Naive thymus-derived CD8-positive, alpha-beta T cell (primary cell): Measurements from ENCODE around the gene SUSD6. TPM values are rescaled to one million over a fixed set of nuclear protein-coding genes. Genes with fewer than 3 reads are reported as not detected.

Source experiments
- ATAC-seq, 2 donors: fragments of 150-1000 bp; cut with Tn5 transposase in 1 of 2; sonication (Bioruptor Pico), chemical (Tn5 transposase) in 1 of 2; 1 replicate in 1 of 2; 2 replicates in 1 of 2; pipeline ENCODE4 v1.10.0; 2021; ENCODE audit warnings: mild to moderate bottlenecking in 2 of 2, moderate library complexity in 2 of 2
- POLR2A ChIA-PET: fragments of 350-600 bp; sonication (Branson Sonifier 250); formaldehyde crosslinking; loops from one replicate; lab custom pipeline; 2021; ENCODE audit warnings: antibody characterized with exemption; lab: Charles Lee
- DNase-seq, 10 donors: peaks; one replicate each; pipeline versions ENCODE4 v3.0.0 to v3.0.0-alpha.2; 2020 to 2022
- H3K27ac Mint-ChIP-seq, 10 donors: one replicate each; pipeline ENCODE4 v1.8.0; 2020 to 2022; ENCODE audit warnings: mild to moderate bottlenecking in 10 of 10, mixed read lengths in 10 of 10, moderate library complexity in 4 of 10, inconsistent platforms in 1 of 10
- H3K27me3 Mint-ChIP-seq, 5 donors: one replicate each; pipeline ENCODE4 v1.8.0; 2021 to 2022; ENCODE audit warnings: mixed read lengths in 5 of 5
- H3K36me3 Mint-ChIP-seq, 3 donors: one replicate each; pipeline ENCODE4 v1.8.0; 2020 to 2022; ENCODE audit warnings: mixed read lengths in 3 of 3, mild to moderate bottlenecking in 2 of 3, inconsistent platforms in 1 of 3
- H3K4me1 Mint-ChIP-seq, 4 donors: one replicate each; pipeline ENCODE4 v1.8.0; 2021 to 2022; ENCODE audit warnings: mixed read lengths in 4 of 4
- H3K4me3 Mint-ChIP-seq, 10 donors: one replicate each; pipeline ENCODE4 v1.8.0; 2020 to 2022; ENCODE audit warnings: mild to moderate bottlenecking in 10 of 10, mixed read lengths in 10 of 10, moderate library complexity in 6 of 10, inconsistent platforms in 1 of 10
- H3K9me3 Mint-ChIP-seq, 9 donors: one replicate each; pipeline ENCODE4 v1.8.0; 2020 to 2022; ENCODE audit warnings: mixed read lengths in 9 of 9, mild to moderate bottlenecking in 3 of 9, inconsistent platforms in 1 of 9, moderate library complexity in 1 of 9
- polyA plus RNA-seq, 3 donors: library from polyadenylated mRNA; unstranded; fragments of 300-500 nt; fragmentation: Illumina TruSeq; gene quantifications; one replicate each; pipeline ENCODE4 v1.2.3, GENCODE V29; 2021
- total RNA-seq, 8 experiments: library from RNA in 2 of 8; stranded (reverse) in 2 of 8; gene quantifications; one replicate each; pipeline ENCODE4 v1.2.3 and lab custom pipeline; 2021 to 2026

The SUSD6 gene
- total and polyA plus RNA-seq, 5 experiments from 2014 or later = 4.5 to 38.8 (median 6.8) TPM

DNA sequence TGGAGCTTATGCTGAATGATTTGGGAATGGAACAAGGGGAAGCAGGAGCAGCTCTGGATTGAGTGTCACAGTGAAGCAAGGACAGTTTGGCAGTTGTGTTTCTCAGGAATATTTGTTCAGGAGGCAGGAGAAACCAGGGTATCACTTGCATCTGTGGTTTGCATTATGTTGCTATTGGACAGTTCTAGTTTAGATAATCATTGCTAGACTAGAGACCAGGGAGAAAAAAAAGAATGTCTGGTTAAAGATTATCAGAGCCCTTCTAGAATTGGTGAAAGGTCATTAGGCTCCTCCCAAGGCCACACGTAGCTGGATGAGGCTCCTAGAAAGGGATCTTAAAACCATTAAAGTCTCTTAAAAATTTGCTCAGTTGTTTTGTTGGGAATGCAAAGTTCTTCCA lies 138.6 kb downstream of the SUSD6 start:
- POLR2A ChIA-PET = interaction anchor here (2.1 kb wide), 1 partner anchor 17 kb away, joined by 12 read pairs; the partner anchor contains the start of gene SRSF5
- no peak for DNase-seq
- Mint-ChIP-seq H3K9me3 (no peaks in the 10 kb centered on the region), H3K27me3 (peaks cover 0 to 3% (median 0%) of the 10 kb centered on the region in 5 donors), H3K4me3 (no peak overlapping the region), H3K27ac (no peak overlapping the region), H3K36me3 (no peaks in the 10 kb centered on the region), H3K4me1 (peaks cover 4 to 14% (median 10%) of the 10 kb centered on the region in 4 donors)
- no peak for ATAC-seq

DNA sequence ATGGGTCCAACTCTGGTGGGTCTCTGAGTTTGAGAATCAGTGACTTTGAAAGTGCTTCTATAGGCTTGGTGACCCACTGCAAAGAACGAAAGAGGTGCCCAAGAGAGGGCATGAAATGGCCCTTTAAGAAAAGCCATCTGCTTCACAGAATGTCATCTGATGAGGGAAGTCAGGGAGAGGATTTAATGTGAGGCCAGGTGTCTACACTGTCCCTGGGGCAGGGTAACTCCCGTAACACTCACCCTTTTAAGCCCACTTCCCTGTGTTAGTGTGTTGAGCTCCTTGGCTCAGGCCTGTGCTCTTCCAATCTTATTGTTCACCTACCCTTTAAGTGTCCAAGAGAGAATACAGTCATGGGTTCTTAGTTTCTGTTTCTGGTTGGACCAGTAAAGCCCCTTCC lies 139.1 kb downstream of the SUSD6 start:
- Mint-ChIP-seq H3K4me3 (no peak overlapping the region), H3K9me3 (no peaks in the 10 kb centered on the region), H3K4me1 (peaks cover 6 to 19% (median 15%) of the 10 kb centered on the region in 4 donors), H3K27ac (no peak overlapping the region), H3K27me3 (peaks cover 0 to 3% (median 0%) of the 10 kb centered on the region in 5 donors), H3K36me3 (no peaks in the 10 kb centered on the region)
- no peak for DNase-seq
- ATAC-seq = no peak
- POLR2A ChIA-PET = interaction anchor here (2.1 kb wide), 1 partner anchor 17 kb away, joined by 12 read pairs; the partner anchor contains the start of gene SRSF5

DNA sequence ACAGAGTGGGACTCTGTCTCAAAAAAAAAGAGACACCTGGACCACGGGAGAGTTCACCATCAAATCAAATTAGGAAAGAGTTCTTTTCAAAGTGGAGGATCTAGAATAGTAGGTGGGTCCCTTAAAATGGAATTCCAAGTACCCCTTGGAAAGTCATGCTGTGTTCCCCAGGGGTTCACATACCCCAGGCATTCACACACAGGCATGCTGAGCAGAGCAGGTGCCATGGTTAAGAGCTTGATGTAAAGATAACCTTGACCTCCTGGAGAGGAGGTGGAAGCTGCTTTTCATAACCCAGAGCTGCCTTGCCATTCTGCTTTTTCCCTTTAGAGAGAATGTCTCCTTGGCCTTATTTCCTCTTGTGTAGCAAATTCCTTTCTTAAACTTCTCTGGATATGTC lies 141.4 kb downstream of the SUSD6 start:
- POLR2A ChIA-PET = interaction anchor here (0.7 to 4.7 kb wide), 2 partner anchors 14 to 171 kb away, joined by 3 to 50 read pairs; partner anchors contain the start of gene SRSF5
- Mint-ChIP-seq H3K4me1 (peaks cover 8 to 20% (median 12%) of the 10 kb centered on the region in 4 donors), H3K27me3 (peaks cover 0 to 3% (median 0%) of the 10 kb centered on the region in 5 donors), H3K36me3 (no peaks in the 10 kb centered on the region), H3K27ac (no peak overlapping the region), H3K4me3 (no peak overlapping the region), H3K9me3 (no peaks in the 10 kb centered on the region)
- no peak for ATAC-seq
- no peak for DNase-seq

DNA sequence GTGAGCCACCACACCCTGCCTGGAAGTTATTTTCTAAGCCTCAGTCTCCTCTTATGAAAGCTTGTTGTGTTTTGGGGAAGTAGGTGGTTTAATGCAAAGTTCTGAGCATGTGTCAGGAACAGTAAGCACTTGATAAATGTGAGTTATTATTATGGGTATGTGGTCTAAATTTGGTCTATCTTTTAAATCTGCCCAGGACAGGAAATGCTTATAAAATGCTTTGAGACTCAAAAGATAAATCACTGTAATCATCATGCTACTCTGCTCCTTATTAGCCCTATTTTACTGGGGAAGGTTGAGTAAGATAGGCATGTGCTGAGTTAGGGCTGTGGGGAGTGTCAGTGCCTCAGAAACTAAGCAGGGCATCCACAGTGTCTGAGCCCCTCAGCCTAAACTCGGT lies 142.5 kb downstream of the SUSD6 start:
- POLR2A ChIA-PET = interaction anchor here (0.7 to 4.7 kb wide), 3 partner anchors 13 to 1841 kb away, joined by 5 to 50 read pairs (median 5); partner anchors contain the start of gene SRSF5
- no peak for ATAC-seq
- H3K27ac Mint-ChIP-seq = peak overlapping the region in 1 of 10 donors; percentile 29

DNA sequence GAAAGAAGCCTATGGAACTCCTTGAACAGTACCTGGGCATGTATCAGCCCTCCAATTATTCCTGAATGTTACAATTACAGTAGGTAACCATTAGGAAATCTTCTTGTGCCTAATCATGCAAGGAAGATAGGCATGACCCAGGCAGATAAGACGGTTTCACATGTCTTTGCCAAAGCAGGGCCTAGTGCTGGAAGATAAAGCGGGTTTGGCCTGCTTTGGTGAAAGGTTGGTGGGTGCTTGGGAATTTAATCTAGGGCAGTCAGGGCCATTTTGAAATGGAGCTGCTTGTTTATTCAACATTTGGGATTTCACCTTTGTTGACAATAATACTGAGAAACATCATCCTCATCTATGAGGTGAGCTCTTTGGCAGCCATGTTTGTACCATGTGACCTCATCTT lies 143.1 kb downstream of the SUSD6 start:
- POLR2A ChIA-PET = interaction anchor here (4.7 kb wide), 1 partner anchor 13 kb away, joined by 50 read pairs; the partner anchor contains the start of gene SRSF5
- ATAC-seq = no peak
- H3K4me3 Mint-ChIP-seq = no peak overlapping the region
- no peaks in the 10 kb centered on the region for H3K9me3 Mint-ChIP-seq
- no peak for DNase-seq
- H3K27ac Mint-ChIP-seq = peak overlapping the region in 4 of 10 donors; percentile 12 to 67 (median 54)
- H3K4me1 Mint-ChIP-seq = peaks cover 8 to 20% (median 12%) of the 10 kb centered on the region in 4 donors
- no peaks in the 10 kb centered on the region for H3K36me3 Mint-ChIP-seq
- peaks cover 0 to 3% (median 0%) of the 10 kb centered on the region in 5 donors for H3K27me3 Mint-ChIP-seq

More for the DNA sequence above, 142.5 kb downstream of the SUSD6 start:
- DNase-seq = no peak
- H3K4me1 Mint-ChIP-seq = peaks cover 8 to 20% (median 12%) of the 10 kb centered on the region in 4 donors
- peaks cover 0 to 3% (median 0%) of the 10 kb centered on the region in 5 donors for H3K27me3 Mint-ChIP-seq
- no peak overlapping the region for H3K4me3 Mint-ChIP-seq
- no peaks in the 10 kb centered on the region for H3K36me3 Mint-ChIP-seq
- H3K9me3 Mint-ChIP-seq = no peaks in the 10 kb centered on the region

DNA sequence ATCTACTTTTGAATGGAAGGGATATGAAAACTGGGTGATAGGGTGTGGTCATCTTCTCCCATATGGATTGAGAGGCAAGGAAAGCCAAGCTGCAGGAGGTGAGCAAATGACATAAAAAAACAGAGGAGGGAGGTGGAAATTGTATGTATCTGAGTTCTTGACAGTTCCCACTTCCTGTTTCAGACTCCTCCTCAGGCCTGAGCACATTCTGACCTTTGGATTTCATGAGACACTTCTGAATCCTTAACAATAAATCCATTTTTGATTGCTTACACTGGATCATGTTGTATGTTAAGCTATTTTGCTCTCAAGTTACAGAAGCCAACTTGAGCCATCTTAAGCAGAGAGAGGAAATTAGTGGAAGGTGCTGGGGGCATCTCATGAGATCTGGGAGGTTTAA lies 143.9 kb downstream of the SUSD6 start:
- POLR2A ChIA-PET = interaction anchor here (1.0 to 4.7 kb wide), 2 partner anchors 12 to 143 kb away, joined by 3 to 50 read pairs; partner anchors contain the start of gene SRSF5
- ATAC-seq = peak in 1 of 2 donors; percentile 14
- Mint-ChIP-seq H3K36me3 (no peaks in the 10 kb centered on the region), H3K4me3 (peak overlapping the region in 3 of 10 donors; percentile 7 to 58 (median 20)), H3K27me3 (peaks cover 0 to 3% (median 0%) of the 10 kb centered on the region in 5 donors), H3K4me1 (peaks cover 8 to 20% (median 12%) of the 10 kb centered on the region in 4 donors), H3K27ac (peak overlapping the region in 9 of 10 donors; percentile 15 to 86 (median 57)), H3K9me3 (no peaks in the 10 kb centered on the region)
- no peak for DNase-seq

DNA sequence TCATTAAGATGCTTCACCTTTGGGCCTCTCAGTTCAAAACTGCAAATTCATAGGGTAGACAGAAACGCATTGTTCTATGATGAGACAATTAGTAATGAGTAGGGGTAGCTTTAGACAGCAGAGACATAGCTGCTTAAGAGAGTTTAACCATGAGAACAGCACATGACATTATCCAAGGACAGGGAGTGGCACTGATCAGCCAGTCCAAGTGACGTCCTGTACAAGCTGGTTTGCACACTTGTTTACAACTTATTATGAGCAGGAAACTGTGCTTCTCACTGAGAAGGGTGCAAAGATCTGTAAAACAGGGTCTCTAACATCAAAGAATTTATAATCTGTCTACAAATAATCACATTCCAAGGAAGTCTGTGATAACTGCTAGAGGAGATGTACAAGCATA lies 144.4 kb downstream of the SUSD6 start:
- Mint-ChIP-seq H3K27ac (peak overlapping the region in 8 of 10 donors; percentile 15 to 86 (median 69)), H3K36me3 (no peaks in the 10 kb centered on the region), H3K4me3 (peak overlapping the region in 4 of 10 donors; percentile 7 to 58 (median 30)), H3K9me3 (no peaks in the 10 kb centered on the region), H3K4me1 (peaks cover 8 to 20% (median 12%) of the 10 kb centered on the region in 4 donors), H3K27me3 (peaks cover 0 to 3% (median 0%) of the 10 kb centered on the region in 5 donors)
- ATAC-seq (peak; percentile 53 to 67), DNase-seq (peak in 1 of 10 donors; percentile 16)
- POLR2A ChIA-PET = interaction anchor here (1.0 to 4.7 kb wide), 2 partner anchors 11 to 144 kb away, joined by 3 to 50 read pairs; partner anchors contain the start of gene SRSF5

DNA sequence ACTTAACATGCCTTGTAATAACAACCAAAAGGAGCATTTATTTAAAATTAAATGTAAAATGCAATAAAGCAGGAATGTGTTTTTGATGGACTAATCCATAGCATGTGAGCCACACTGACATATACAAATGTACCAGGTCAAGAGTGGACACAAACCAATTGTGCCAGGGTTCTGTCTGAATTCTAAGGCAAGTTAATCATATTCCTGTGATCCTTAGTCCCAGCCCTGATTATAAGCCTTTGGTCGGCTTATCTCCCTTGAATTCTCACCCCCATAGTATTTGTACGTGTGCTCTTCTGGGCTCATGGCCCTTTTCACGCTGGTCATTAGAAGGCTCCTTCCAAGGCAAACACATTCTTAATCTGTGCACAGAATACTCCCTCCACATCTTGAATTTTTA lies 144.9 kb downstream of the SUSD6 start:
- no peak for ATAC-seq
- no peaks in the 10 kb centered on the region for H3K9me3 Mint-ChIP-seq
- peaks cover 0 to 3% (median 0%) of the 10 kb centered on the region in 5 donors for H3K27me3 Mint-ChIP-seq
- peak overlapping the region in 2 of 10 donors; percentile 64 to 74 for H3K27ac Mint-ChIP-seq
- no peaks in the 10 kb centered on the region for H3K36me3 Mint-ChIP-seq
- H3K4me3 Mint-ChIP-seq = no peak overlapping the region
- no peak for DNase-seq
- POLR2A ChIA-PET = interaction anchor here (1.0 to 4.7 kb wide), 2 partner anchors 11 to 144 kb away, joined by 3 to 50 read pairs; partner anchors contain the start of gene SRSF5
- H3K4me1 Mint-ChIP-seq = peaks cover 8 to 20% (median 13%) of the 10 kb centered on the region in 4 donors

DNA sequence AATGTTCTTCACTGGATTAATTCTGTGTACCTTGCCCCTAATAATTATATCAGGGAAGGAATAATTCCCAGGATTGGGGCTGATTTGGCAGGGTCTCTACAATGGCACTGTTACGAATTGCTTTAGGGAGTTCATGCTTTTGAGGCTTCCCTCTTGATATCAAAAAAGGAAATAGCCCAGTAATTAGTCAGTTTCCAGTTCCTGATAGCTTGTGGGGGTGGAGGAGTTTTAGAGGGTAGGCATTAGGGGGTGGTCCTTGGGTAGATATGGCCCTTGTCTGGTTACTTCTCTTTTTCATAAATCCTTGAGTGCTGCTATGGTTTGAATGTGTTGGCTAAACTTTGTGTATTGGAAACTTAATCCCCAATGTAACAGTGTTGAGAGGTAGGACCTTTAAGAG lies 149.4 kb downstream of the SUSD6 start:
- POLR2A ChIA-PET = no interaction called here
- no peaks in the 10 kb centered on the region for H3K36me3 Mint-ChIP-seq
- H3K4me1 Mint-ChIP-seq = peaks cover 11 to 28% (median 25%) of the 10 kb centered on the region in 4 donors
- peaks cover 0 to 9% (median 0%) of the 10 kb centered on the region in 9 donors for H3K9me3 Mint-ChIP-seq
- peaks cover 0 to 1% (median 0%) of the 10 kb centered on the region in 5 donors for H3K27me3 Mint-ChIP-seq
- H3K4me3 Mint-ChIP-seq = no peak overlapping the region
- peak overlapping the region in 1 of 10 donors; percentile 31 for H3K27ac Mint-ChIP-seq
- DNase-seq (no peak), ATAC-seq (no peak)

DNA sequence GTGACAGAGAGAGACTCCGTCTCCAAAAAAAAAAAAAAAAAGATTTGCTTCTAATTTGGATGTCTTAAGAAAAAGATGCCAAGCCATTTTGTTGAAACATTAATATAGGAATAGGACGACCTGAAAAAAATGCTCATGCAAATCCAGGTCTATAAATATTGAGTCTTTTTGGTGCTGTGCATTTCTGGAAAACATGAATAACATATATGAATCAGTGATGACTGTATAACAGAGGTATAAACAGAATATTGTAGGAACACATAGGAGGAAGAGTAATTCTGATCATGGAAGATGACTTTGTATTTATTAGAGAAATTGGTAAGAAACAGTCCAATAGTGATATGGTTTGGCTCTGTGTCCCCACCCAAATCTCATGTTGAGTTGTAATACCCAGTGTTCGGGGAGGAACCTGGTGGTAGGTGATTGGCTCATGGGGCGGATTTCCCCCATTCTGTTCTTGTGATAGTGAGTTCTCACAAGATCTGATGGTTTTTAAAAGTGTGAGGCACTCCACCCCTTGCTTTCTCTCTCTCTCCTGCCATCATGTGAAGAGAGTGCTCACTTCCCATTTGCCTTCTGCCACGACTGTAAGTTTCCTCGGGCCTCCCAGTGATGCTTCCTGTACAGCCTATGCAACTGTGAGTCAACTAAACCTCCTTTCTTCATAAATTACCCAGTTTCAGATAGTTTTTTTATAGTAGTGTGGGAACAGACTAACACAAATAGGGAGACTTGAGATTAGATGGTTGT lies 152.5 kb downstream of the SUSD6 start:
- DNase-seq = no peak
- H3K27ac Mint-ChIP-seq = peak overlapping the region in 6 of 10 donors; percentile 52 to 82 (median 64)
- peaks cover 19 to 21% (median 20%) of the 10 kb centered on the region in 3 donors for H3K36me3 Mint-ChIP-seq
- POLR2A ChIA-PET = no interaction called here
- peaks cover 0 to 6% (median 0%) of the 10 kb centered on the region in 5 donors for H3K27me3 Mint-ChIP-seq
- no peak for ATAC-seq
- peaks cover 26 to 52% (median 49%) of the 10 kb centered on the region in 4 donors for H3K4me1 Mint-ChIP-seq
- peak overlapping the region in 3 of 10 donors; percentile 4 to 26 (median 9) for H3K4me3 Mint-ChIP-seq
- peaks cover 0 to 11% (median 0%) of the 10 kb centered on the region in 9 donors for H3K9me3 Mint-ChIP-seq
